Activated T-helper 2 cell treated with anti-CD3 and anti-CD28 coated beads, Interferon-gamma antibody, Interleukin-2, Interleukin-4, amounts not matched to agents 10 μg/mL and 5 μg/mL and 100 μg/mL, durations not matched to agents 14 hours and 24 hours and 36 hours (primary cell): ENCODE measurements around the gene TMEM62. TPM values are rescaled to one million over a fixed set of nuclear protein-coding genes. Genes with fewer than 3 reads are reported as not detected.

Source experiments
- DNase-seq: peaks from one replicate; pipeline ENCODE4 v3.0.0; 2021; ENCODE audit warnings: low spot score
- H3K27ac Mint-ChIP-seq: one replicate; pipeline ENCODE4 v1.8.0; 2021; ENCODE audit warnings: mixed read lengths
- H3K27me3 Mint-ChIP-seq: one replicate; pipeline ENCODE4 v1.8.0; 2021; ENCODE audit warnings: low read depth, mixed read lengths
- H3K36me3 Mint-ChIP-seq: one replicate; pipeline ENCODE4 v1.8.0; 2021; ENCODE audit warnings: low read depth, mixed read lengths
- H3K4me1 Mint-ChIP-seq: one replicate; pipeline ENCODE4 v1.8.0; 2021; ENCODE audit warnings: low read depth, mixed read lengths
- H3K4me3 Mint-ChIP-seq: one replicate; pipeline ENCODE4 v1.8.0; 2021; ENCODE audit warnings: low read depth, mild to moderate bottlenecking, moderate library complexity, mixed read lengths
- H3K9me3 Mint-ChIP-seq: one replicate; pipeline ENCODE4 v1.8.0; 2021; ENCODE audit warnings: mixed read lengths
- intact Hi-C: fragments of 100-400 bp; cut with micrococcal nuclease; formaldehyde crosslinking; loops from one replicate; pipeline ENCODE4 v1.15.1; 2023
- total RNA-seq: library from RNA; stranded (reverse); gene quantifications from 2 replicates; pipeline ENCODE4 v1.2.3, GENCODE V29; 2022

TMEM62 gene
- total RNA-seq, 1 donor from 2014 or later: 19.7 TPM

GRCh38 chr15:43103907-43104306 lies 29.5 kb upstream of the TMEM62 start:
- Mint-ChIP-seq H3K4me3 (peak overlapping the region; percentile 20), H3K4me1 (peaks cover 53% of the 10 kb centered on the region), H3K27me3 (no peaks in the 10 kb centered on the region), H3K27ac (no peak overlapping the region), H3K36me3 (peaks cover 48% of the 10 kb centered on the region), H3K9me3 (no peaks in the 10 kb centered on the region)
- DNase-seq: no peak
- intact Hi-C loops: no loop called here

- Mint-ChIP-seq H3K27me3 (no peaks in the 10 kb centered on the region), H3K36me3 (peaks cover 46% of the 10 kb centered on the region), H3K9me3 (no peaks in the 10 kb centered on the region), H3K27ac (no peak overlapping the region), H3K4me1 (peaks cover 53% of the 10 kb centered on the region), H3K4me3 (peak overlapping the region; percentile 65)
- no peak for DNase-seq
- intact Hi-C loops: no loop called here
Observed at GRCh38 chr15:43104426-43104825, 29.0 kb upstream of the TMEM62 start.

- H3K27me3 Mint-ChIP-seq: no peaks in the 10 kb centered on the region
- H3K9me3 Mint-ChIP-seq: no peaks in the 10 kb centered on the region
- intact Hi-C loops: loop anchor here (5.0 kb wide), 1 partner anchor 82 kb away; the partner anchor contains the start of gene CCNDBP1
- peak; percentile 28 for DNase-seq
- H3K4me1 Mint-ChIP-seq: peaks cover 50% of the 10 kb centered on the region
- peak overlapping the region; percentile 98 for H3K4me3 Mint-ChIP-seq
- H3K27ac Mint-ChIP-seq: peak overlapping the region; percentile 96
- peaks cover 41% of the 10 kb centered on the region for H3K36me3 Mint-ChIP-seq
Observed at GRCh38 chr15:43105077-43105736, 28.2 kb upstream of the TMEM62 start.

- intact Hi-C loops: loop anchor here (1.0 to 5.0 kb wide), 3 partner anchors 17 to 81 kb away; partner anchors contain the start of gene CCNDBP1
Observed at GRCh38 chr15:43105778-43106485, 27.5 kb upstream of the TMEM62 start, which contains the start of gene UBR1. TSS of gene UBR1 (minus strand) at chr15:43106038. CDS start at chr15:43106022, 16 bp downstream.

GRCh38 chr15:43106486-43106829 lies 26.9 kb upstream of the TMEM62 start:
- H3K36me3 Mint-ChIP-seq: peaks cover 30% of the 10 kb centered on the region
- H3K4me1 Mint-ChIP-seq: peaks cover 39% of the 10 kb centered on the region
- peak overlapping the region; percentile 96 for H3K27ac Mint-ChIP-seq
- H3K27me3 Mint-ChIP-seq: no peaks in the 10 kb centered on the region
- peak overlapping the region; percentile 98 for H3K4me3 Mint-ChIP-seq
- intact Hi-C loops: loop anchor here (1.0 to 5.0 kb wide), 3 partner anchors 16 to 81 kb away; partner anchors contain the start of gene CCNDBP1
- H3K9me3 Mint-ChIP-seq: no peaks in the 10 kb centered on the region
- no peak for DNase-seq

More at GRCh38 chr15:43105778-43106485, 27.5 kb upstream of the TMEM62 start, which contains the start of gene UBR1:
- Mint-ChIP-seq H3K4me1 (peaks cover 44% of the 10 kb centered on the region), H3K27ac (peak within 1 kb of the TSS; percentile 96), H3K9me3 (no peaks in the 10 kb centered on the region), H3K4me3 (peak within 1 kb of the TSS; percentile 98), H3K36me3 (peaks cover 35% of the 10 kb centered on the region), H3K27me3 (no peaks in the 10 kb centered on the region)
- DNase-seq: peak; percentile 87

GRCh38 chr15:43107751-43108150 lies 25.6 kb upstream of the TMEM62 start:
- H3K9me3 Mint-ChIP-seq: no peaks in the 10 kb centered on the region
- no peaks in the 10 kb centered on the region for H3K27me3 Mint-ChIP-seq
- no peak overlapping the region for H3K27ac Mint-ChIP-seq
- peaks cover 30% of the 10 kb centered on the region for H3K4me1 Mint-ChIP-seq
- peaks cover 20% of the 10 kb centered on the region for H3K36me3 Mint-ChIP-seq
- H3K4me3 Mint-ChIP-seq: no peak overlapping the region
- no peak for DNase-seq
- intact Hi-C loops: loop anchor here (2.0 to 5.0 kb wide), 2 partner anchors 15 to 80 kb away; partner anchors contain the start of gene CCNDBP1

- peaks cover 8% of the 10 kb centered on the region for H3K27me3 Mint-ChIP-seq
- no peaks in the 10 kb centered on the region for H3K9me3 Mint-ChIP-seq
- H3K27ac Mint-ChIP-seq: no peak overlapping the region
- no peaks in the 10 kb centered on the region for H3K36me3 Mint-ChIP-seq
- intact Hi-C loops: no loop called here
- H3K4me1 Mint-ChIP-seq: peaks cover 6% of the 10 kb centered on the region
- no peak for DNase-seq
- H3K4me3 Mint-ChIP-seq: no peak overlapping the region
Observed at GRCh38 chr15:43111354-43111753, 22.0 kb upstream of the TMEM62 start.

GRCh38 chr15:43118286-43118685 lies 15.1 kb upstream of the TMEM62 start:
- intact Hi-C loops: no loop called here
- Mint-ChIP-seq H3K4me1 (peaks cover 18% of the 10 kb centered on the region), H3K36me3 (no peaks in the 10 kb centered on the region), H3K27ac (no peak overlapping the region), H3K9me3 (no peaks in the 10 kb centered on the region), H3K27me3 (peaks cover 33% of the 10 kb centered on the region), H3K4me3 (no peak overlapping the region)
- no peak for DNase-seq

- Mint-ChIP-seq H3K4me3 (no peak overlapping the region), H3K27me3 (peaks cover 33% of the 10 kb centered on the region), H3K27ac (no peak overlapping the region), H3K36me3 (no peaks in the 10 kb centered on the region), H3K9me3 (no peaks in the 10 kb centered on the region), H3K4me1 (peaks cover 19% of the 10 kb centered on the region)
- DNase-seq: no peak
- intact Hi-C loops: no loop called here
Observed at GRCh38 chr15:43118829-43119228, 14.6 kb upstream of the TMEM62 start.

- Mint-ChIP-seq H3K27ac (no peak overlapping the region), H3K4me3 (peak overlapping the region; percentile 10), H3K4me1 (peaks cover 21% of the 10 kb centered on the region), H3K9me3 (no peaks in the 10 kb centered on the region), H3K27me3 (peaks cover 25% of the 10 kb centered on the region), H3K36me3 (no peaks in the 10 kb centered on the region)
- intact Hi-C loops: loop anchor here (2.0 kb wide), 1 partner anchor 15 kb away; the partner anchor contains the start of gene UBR1
- DNase-seq: no peak
Observed at GRCh38 chr15:43121863-43122262, 11.5 kb upstream of the TMEM62 start.

GRCh38 chr15:43125100-43125661 lies 8.2 kb upstream of the TMEM62 start:
- Mint-ChIP-seq H3K4me1 (peaks cover 17% of the 10 kb centered on the region), H3K27ac (no peak overlapping the region), H3K9me3 (no peaks in the 10 kb centered on the region), H3K4me3 (no peak overlapping the region), H3K27me3 (peaks cover 33% of the 10 kb centered on the region), H3K36me3 (no peaks in the 10 kb centered on the region)
- DNase-seq: no peak
- intact Hi-C loops: no loop called here

- H3K9me3 Mint-ChIP-seq: no peaks in the 10 kb centered on the region
Observed at GRCh38 chr15:43126356-43126755, 7.0 kb upstream of the TMEM62 start.

GRCh38 chr15:43127752-43128151 lies 5.6 kb upstream of the TMEM62 start:
- no peaks in the 10 kb centered on the region for H3K9me3 Mint-ChIP-seq
- peaks cover 13% of the 10 kb centered on the region for H3K4me1 Mint-ChIP-seq
- intact Hi-C loops: no loop called here
- H3K36me3 Mint-ChIP-seq: no peaks in the 10 kb centered on the region
- peaks cover 33% of the 10 kb centered on the region for H3K27me3 Mint-ChIP-seq
- H3K27ac Mint-ChIP-seq: no peak overlapping the region
- DNase-seq: no peak
- no peak overlapping the region for H3K4me3 Mint-ChIP-seq

More at GRCh38 chr15:43126356-43126755, 7.0 kb upstream of the TMEM62 start:
- H3K27ac Mint-ChIP-seq: no peak overlapping the region
- no peak overlapping the region for H3K4me3 Mint-ChIP-seq
- intact Hi-C loops: no loop called here
- H3K36me3 Mint-ChIP-seq: no peaks in the 10 kb centered on the region
- H3K4me1 Mint-ChIP-seq: peaks cover 17% of the 10 kb centered on the region
- H3K27me3 Mint-ChIP-seq: peaks cover 28% of the 10 kb centered on the region
- DNase-seq: no peak
